Glomerular endothelial cell (primary cell): ENCODE results near the gene CDADC1. TPM values are rescaled to one million over a fixed set of nuclear protein-coding genes. Genes with fewer than 3 reads are reported as not detected.

Experiments used
- DNase-seq: peaks from one replicate; pipeline ENCODE4 v3.0.0-alpha.2; 2011; ENCODE audit warnings: low read depth, low spot score; ENCODE audit errors: extremely low read depth
- total RNA-seq: library from RNA; depleted of rRNA; stranded (reverse); fragments of >200 nt; gene quantifications from 2 replicates; pipeline ENCODE4 v1.2.3, GENCODE V29; 2015

CDADC1 gene
- total RNA-seq, 1 donor from 2014 or later: 5.7 TPM

GRCh38 chr13:49235856-49236431 is 11.8 kb upstream of the CDADC1 start:
- DNase-seq: no peak

- DNase-seq: no peak
Measured at GRCh38 chr13:49238621-49239020, 9.1 kb upstream of the CDADC1 start.

GRCh38 chr13:49240017-49240416 is 7.7 kb upstream of the CDADC1 start:
- no peak for DNase-seq

- DNase-seq: no peak
Measured at GRCh38 chr13:49241296-49241695, 6.4 kb upstream of the CDADC1 start.

- no peak for DNase-seq
Measured at GRCh38 chr13:49245101-49245500, 2.6 kb upstream of the CDADC1 start.

- no peak for DNase-seq
Measured at GRCh38 chr13:49246850-49247642, 679 bp upstream of the CDADC1 start.

- DNase-seq: no peak
Measured at GRCh38 chr13:49248622-49249002, 887 bp downstream of the CDADC1 start.

GRCh38 chr13:49251326-49251725 is 3.6 kb downstream of the CDADC1 start:
- no peak for DNase-seq

- DNase-seq: no peak
Measured at GRCh38 chr13:49253310-49253709, 5.6 kb downstream of the CDADC1 start.

GRCh38 chr13:49254007-49254406 is 6.3 kb downstream of the CDADC1 start:
- no peak for DNase-seq

GRCh38 chr13:49256841-49257240 is 9.1 kb downstream of the CDADC1 start:
- DNase-seq: no peak

- no peak for DNase-seq
Measured at GRCh38 chr13:49258089-49258796, 10.5 kb downstream of the CDADC1 start.

GRCh38 chr13:49259586-49259985 is 11.9 kb downstream of the CDADC1 start:
- no peak for DNase-seq

- no peak for DNase-seq
Measured at GRCh38 chr13:49262634-49263033, 14.9 kb downstream of the CDADC1 start.

- no peak for DNase-seq
Measured at GRCh38 chr13:49265822-49266221, 18.1 kb downstream of the CDADC1 start.

- no peak for DNase-seq
Measured at GRCh38 chr13:49271264-49271663, 23.5 kb downstream of the CDADC1 start.

GRCh38 chr13:49272296-49272695 is 24.6 kb downstream of the CDADC1 start:
- no peak for DNase-seq

- no peak for DNase-seq
Measured at GRCh38 chr13:49278211-49278610, 30.5 kb downstream of the CDADC1 start.

GRCh38 chr13:49279112-49279511 is 31.4 kb downstream of the CDADC1 start:
- no peak for DNase-seq

- no peak for DNase-seq
Measured at GRCh38 chr13:49279885-49280284, 32.2 kb downstream of the CDADC1 start.

- no peak for DNase-seq
Measured at GRCh38 chr13:49287995-49288394, 40.3 kb downstream of the CDADC1 start.

- no peak for DNase-seq
Measured at GRCh38 chr13:49288458-49288857, 40.7 kb downstream of the CDADC1 start.
